ENCODE measurements around the gene B3GALT5. TPM values are rescaled to one million over a fixed set of nuclear protein-coding genes. Genes with fewer than 3 reads are reported as not detected.

The B3GALT5 gene
- total RNA-seq, 1 donor from 2014 or later = not detected

DNA sequence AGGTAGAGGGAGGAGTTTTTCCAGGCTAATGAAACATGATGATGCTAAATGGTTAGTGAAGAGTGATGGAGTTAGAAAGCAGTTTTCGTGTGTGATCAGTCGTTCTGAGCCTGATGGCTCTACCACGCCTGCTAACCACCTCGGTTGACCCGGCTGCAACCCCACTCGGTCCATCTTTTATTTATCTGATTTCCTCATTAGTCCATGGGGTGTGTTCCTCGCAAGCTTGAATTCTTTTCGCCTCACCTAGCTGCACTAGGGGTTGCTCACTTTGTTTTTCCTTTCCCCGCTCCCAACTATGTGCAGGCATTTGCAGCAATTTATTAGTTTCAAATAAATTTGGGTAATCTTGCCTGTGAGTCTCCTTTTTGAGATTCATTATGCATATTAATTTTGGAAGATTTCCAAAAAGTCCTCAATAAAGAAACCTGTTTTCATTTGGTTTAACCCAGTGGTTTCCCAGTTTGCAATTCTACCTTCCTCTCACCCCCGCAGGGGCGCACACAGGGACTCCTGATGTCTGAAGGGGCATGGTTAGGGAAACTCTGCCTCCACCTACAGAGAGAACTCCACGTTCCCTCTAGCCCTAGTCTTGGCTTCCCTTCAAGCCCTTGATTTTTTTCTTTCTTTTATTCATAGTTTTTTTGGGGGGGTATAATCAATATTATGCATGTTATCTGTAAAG, 12.6 kb downstream of the B3GALT5 start:
- Mint-ChIP-seq H3K36me3 (ENCODE audit: low read depth) (peaks cover 6% of the 10 kb centered on the region), H3K27me3 (ENCODE audit: low read depth) (peaks cover 7% of the 10 kb centered on the region)

DNA sequence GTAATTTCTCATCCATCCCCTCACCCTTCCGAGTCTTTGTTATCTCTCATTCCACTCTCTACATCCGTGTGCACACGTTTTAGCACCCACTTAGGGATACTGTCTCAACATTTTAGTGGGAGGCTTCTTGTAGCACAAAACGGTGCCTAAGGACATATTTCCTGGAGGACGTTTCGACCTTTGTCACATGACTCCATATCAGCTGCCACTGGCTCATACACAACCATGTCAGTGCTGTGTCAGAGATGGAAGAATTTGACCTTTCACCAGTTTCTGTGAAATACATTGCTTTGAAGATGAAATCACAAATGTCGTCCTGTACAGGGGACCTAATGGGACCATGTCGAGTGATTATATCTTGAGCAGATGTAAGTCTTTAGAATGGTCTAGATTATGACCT, 15.6 kb downstream of the B3GALT5 start:
- no peak overlapping the region for H3K4me3 Mint-ChIP-seq (ENCODE audit: unreplicated experiment)
- no peak overlapping the region for H3K27ac Mint-ChIP-seq (ENCODE audit: unreplicated experiment)
- TF ChIP-seq, protein P1, sequence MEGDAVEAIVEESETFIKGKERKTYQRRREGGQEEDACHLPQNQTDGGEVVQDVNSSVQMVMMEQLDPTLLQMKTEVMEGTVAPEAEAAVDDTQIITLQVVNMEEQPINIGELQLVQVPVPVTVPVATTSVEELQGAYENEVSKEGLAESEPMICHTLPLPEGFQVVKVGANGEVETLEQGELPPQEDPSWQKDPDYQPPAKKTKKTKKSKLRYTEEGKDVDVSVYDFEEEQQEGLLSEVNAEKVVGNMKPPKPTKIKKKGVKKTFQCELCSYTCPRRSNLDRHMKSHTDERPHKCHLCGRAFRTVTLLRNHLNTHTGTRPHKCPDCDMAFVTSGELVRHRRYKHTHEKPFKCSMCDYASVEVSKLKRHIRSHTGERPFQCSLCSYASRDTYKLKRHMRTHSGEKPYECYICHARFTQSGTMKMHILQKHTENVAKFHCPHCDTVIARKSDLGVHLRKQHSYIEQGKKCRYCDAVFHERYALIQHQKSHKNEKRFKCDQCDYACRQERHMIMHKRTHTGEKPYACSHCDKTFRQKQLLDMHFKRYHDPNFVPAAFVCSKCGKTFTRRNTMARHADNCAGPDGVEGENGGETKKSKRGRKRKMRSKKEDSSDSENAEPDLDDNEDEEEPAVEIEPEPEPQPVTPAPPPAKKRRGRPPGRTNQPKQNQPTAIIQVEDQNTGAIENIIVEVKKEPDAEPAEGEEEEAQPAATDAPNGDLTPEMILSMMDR (IDR thresholded peaks at IDR 0.05) = no peak
- H3K9me3 Mint-ChIP-seq (ENCODE audit: low read depth) = peaks cover 15% of the 10 kb centered on the region
- peaks cover 24% of the 10 kb centered on the region for H3K4me1 Mint-ChIP-seq (ENCODE audit: low read depth)
- peaks cover 7% of the 10 kb centered on the region for H3K27me3 Mint-ChIP-seq (ENCODE audit: low read depth)
- H3K36me3 Mint-ChIP-seq (ENCODE audit: low read depth) = peaks cover 6% of the 10 kb centered on the region
- DNase-seq (ENCODE audit: low spot score) = no peak

More for the DNA sequence above, 12.6 kb downstream of the B3GALT5 start:
- H3K4me1 Mint-ChIP-seq (ENCODE audit: low read depth) = peaks cover 4% of the 10 kb centered on the region
- no peak overlapping the region for H3K27ac Mint-ChIP-seq (ENCODE audit: unreplicated experiment)
- no peak overlapping the region for H3K4me3 Mint-ChIP-seq (ENCODE audit: unreplicated experiment)
- DNase-seq (ENCODE audit: low spot score) = no peak
- peaks cover 18% of the 10 kb centered on the region for H3K9me3 Mint-ChIP-seq (ENCODE audit: low read depth)
- TF ChIP-seq, protein P1 (IDR thresholded peaks at IDR 0.05) = no peak

DNA sequence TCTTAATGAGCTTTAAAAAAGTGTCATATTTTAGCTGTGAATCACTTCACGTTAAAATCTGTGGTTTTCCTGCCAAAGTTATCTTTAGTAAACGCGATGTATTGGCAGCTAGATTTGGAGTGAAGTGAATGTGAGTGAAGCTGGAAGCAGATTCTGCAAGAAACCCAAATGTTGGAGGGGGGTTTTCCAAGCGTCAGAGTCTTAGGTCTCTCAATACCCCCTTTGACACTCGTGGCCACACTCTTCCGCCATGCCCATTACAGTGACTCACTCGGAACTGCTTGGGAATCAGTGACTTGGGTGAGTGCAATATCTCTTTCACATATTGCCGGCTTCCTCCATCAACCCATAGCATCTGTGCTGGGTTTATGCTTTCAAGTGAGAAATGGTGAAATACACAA, 17.5 kb downstream of the B3GALT5 start:
- Mint-ChIP-seq H3K27me3 (ENCODE audit: low read depth) (no peaks in the 10 kb centered on the region), H3K27ac (ENCODE audit: unreplicated experiment) (peak overlapping the region; percentile 65), H3K4me3 (ENCODE audit: unreplicated experiment) (no peak overlapping the region), H3K36me3 (ENCODE audit: low read depth) (no peaks in the 10 kb centered on the region), H3K4me1 (ENCODE audit: low read depth) (peaks cover 36% of the 10 kb centered on the region), H3K9me3 (ENCODE audit: low read depth) (peaks cover 5% of the 10 kb centered on the region)
- no peak for DNase-seq (ENCODE audit: low spot score)
- TF ChIP-seq, protein P1 (IDR thresholded peaks at IDR 0.05) = no peak

DNA sequence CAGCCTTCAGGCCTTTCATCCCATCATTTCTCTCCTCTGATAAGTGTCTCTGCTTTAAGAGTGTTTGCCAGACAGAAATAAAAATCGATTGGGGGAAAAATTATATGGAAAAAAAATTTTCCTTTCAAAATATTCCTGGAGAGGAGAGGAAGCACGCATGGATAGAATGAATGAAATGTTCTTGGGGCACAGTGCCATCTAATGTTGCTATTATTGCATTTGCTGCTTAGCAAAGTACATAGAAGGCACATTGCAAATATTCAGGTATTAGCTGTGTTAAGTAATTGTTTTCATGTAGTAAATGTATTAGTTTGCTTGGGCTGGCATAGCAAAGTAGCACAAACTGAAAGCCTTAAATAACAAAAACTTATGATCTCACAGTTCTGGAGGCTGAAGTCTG, 18.1 kb downstream of the B3GALT5 start:
- Mint-ChIP-seq H3K4me3 (ENCODE audit: unreplicated experiment) (no peak overlapping the region), H3K27me3 (ENCODE audit: low read depth) (no peaks in the 10 kb centered on the region), H3K9me3 (ENCODE audit: low read depth) (peaks cover 5% of the 10 kb centered on the region), H3K27ac (ENCODE audit: unreplicated experiment) (peak overlapping the region; percentile 36), H3K36me3 (ENCODE audit: low read depth) (no peaks in the 10 kb centered on the region), H3K4me1 (ENCODE audit: low read depth) (peaks cover 36% of the 10 kb centered on the region)
- no peak for DNase-seq (ENCODE audit: low spot score)
- TF ChIP-seq, protein P1 (IDR thresholded peaks at IDR 0.05) = peak; percentile 52

DNA sequence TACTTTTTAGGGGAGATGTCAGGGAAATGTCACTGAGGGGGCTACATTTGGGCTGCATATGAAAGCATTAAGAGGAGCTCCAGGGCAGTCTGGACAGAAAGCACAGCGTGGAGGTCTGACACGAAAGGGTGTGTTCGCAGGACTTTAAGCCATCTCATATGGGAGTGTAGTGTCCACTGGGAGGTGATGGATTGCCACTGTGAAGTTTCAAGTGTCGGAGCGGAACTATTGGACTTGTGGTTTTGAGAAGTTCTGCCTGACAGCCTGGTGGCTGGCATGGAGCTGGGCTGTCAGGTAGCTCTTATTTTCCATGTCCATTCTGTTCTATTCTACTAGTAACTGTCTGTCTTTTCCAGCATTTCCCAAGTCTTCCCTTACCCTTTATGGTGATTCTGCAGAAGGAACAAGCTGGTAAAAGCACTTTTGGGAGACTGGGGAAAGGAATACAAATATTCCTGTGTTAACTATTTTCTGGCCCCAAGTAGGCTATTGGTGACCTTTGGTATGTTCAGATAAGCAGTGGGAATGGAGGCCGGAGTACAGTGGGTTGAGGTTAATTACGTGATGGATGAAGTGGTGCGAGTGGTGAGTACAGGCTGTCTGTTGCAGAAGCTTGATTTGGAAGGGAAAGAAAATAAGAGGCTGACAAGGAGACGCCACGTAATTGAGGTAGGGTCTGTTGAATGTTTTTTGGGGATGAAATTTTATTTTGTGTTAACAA, 19.3 kb downstream of the B3GALT5 start:
- Mint-ChIP-seq H3K4me1 (ENCODE audit: low read depth) (peaks cover 36% of the 10 kb centered on the region), H3K4me3 (ENCODE audit: unreplicated experiment) (no peak overlapping the region), H3K9me3 (ENCODE audit: low read depth) (no peaks in the 10 kb centered on the region), H3K27me3 (ENCODE audit: low read depth) (peaks cover 2% of the 10 kb centered on the region), H3K27ac (ENCODE audit: unreplicated experiment) (no peak overlapping the region), H3K36me3 (ENCODE audit: low read depth) (no peaks in the 10 kb centered on the region)
- TF ChIP-seq, protein P1 (IDR thresholded peaks at IDR 0.05) = no peak
- no peak for DNase-seq (ENCODE audit: low spot score)
